K562 (cell line): ENCODE results near the gene MYOCD. TPM values are rescaled to one million over a fixed set of nuclear protein-coding genes. Genes with fewer than 3 reads are reported as not detected.

Experiments
- ATAC-seq: fragments of 200-7000 bp; cut with Tn5 transposase; 3 replicates; pipeline ENCODE4 v1.9.1; 2020; ENCODE audit warnings: moderate library complexity
- BruUV-seq: library from RNA; stranded (reverse); fragments of 400-500 nt; replicated peaks from 2 replicates; lab custom pipeline; 2021; lab: Mats Ljungman, UMichigan
- CTCF ChIA-PET: fragments of 300-600 bp; formaldehyde crosslinking; extraction: SDS; loops from one replicate; lab custom pipeline; 2021; ENCODE audit warnings: low intra/inter-chr PET ratio; lab: Yijun Ruan, JAX
- POLR2A ChIA-PET: fragments of 300-600, 350-650 bp; sonication (Branson Sonifier 250); formaldehyde crosslinking; extraction: SDS; loops from one replicate; lab custom pipeline; 2021; ENCODE audit warnings: antibody characterized with exemption, inconsistent platforms; lab: Yijun Ruan, JAX
- DNase-seq, 4 experiments: peaks; one replicate each; pipeline versions ENCODE4 v3.0.0 to v3.0.0-alpha.2; 2011 to 2018; ENCODE audit warnings: low spot score in 3 of 4, mixed read lengths in 3 of 4; ENCODE audit errors: extremely low read depth in 1 of 4
- FAIRE-seq: peaks from 2 replicates; lab custom pipeline; 2011; peaks lifted over from hg19 to GRCh38; lab: Jason Lieb, UNC
- H2AFZ ChIP-seq: 2 replicates; pipeline ENCODE4 v1.6.0; 2011; ENCODE audit warnings: low read depth, low read length, control low read depth, inconsistent platforms
- H3K27ac ChIP-seq: fragments of 200-600 bp; 3 replicates; pipeline ENCODE4 v1.8.0; 2011; ENCODE audit warnings: low read depth, mild to moderate bottlenecking, control low read depth, inconsistent platforms, low read length, moderate library complexity, mixed read lengths; ENCODE audit errors: extremely low read depth
- H3K27me3 ChIP-seq, 2 experiments: fragments of 300-600 bp in 1 of 2; 2 replicates in 1 of 2; 3 replicates in 1 of 2; pipeline versions ENCODE4 v1.6.0 to v1.8.0; 2011; ENCODE audit warnings: inconsistent platforms in 2 of 2, low read length in 2 of 2, mild to moderate bottlenecking in 1 of 2, mixed read lengths in 1 of 2, moderate library complexity in 1 of 2; ENCODE audit not compliant: control insufficient read depth in 2 of 2, insufficient read depth in 2 of 2
- H3K36me3 ChIP-seq: fragments of 300-600 bp; 3 replicates; pipeline ENCODE4 v1.8.0; 2011; ENCODE audit warnings: mild to moderate bottlenecking, low read length, inconsistent platforms; ENCODE audit not compliant: control insufficient read depth, insufficient read depth
- H3K4me1 ChIP-seq, 2 experiments: fragments of 200-600 bp in 1 of 2; replicated peaks in 1 of 2; 2 replicates in 1 of 2; 3 replicates in 1 of 2; pipeline versions ENCODE4 v1.5.1 to v1.8.0; 2011; ENCODE audit warnings: inconsistent platforms in 2 of 2, low read length in 2 of 2, mild to moderate bottlenecking in 1 of 2, mixed read lengths in 1 of 2, moderate library complexity in 1 of 2; ENCODE audit not compliant: control insufficient read depth in 2 of 2, insufficient read depth in 2 of 2
- H3K4me2 ChIP-seq: 2 replicates; pipeline ENCODE4 v1.6.1; 2011; ENCODE audit warnings: low read length, control low read depth, inconsistent platforms, mixed read lengths; ENCODE audit not compliant: insufficient read depth
- H3K4me3 ChIP-seq: fragments of 200-600 bp; sonication (generic), shearing (Covaris generic); 2 replicates; pipeline ENCODE4 v1.5.1; 2016; ENCODE audit warnings: control low read depth, inconsistent platforms
- H3K79me2 ChIP-seq: fragments of 200-600 bp; 3 replicates; pipeline ENCODE4 v1.8.0; 2011; ENCODE audit warnings: low read length, inconsistent platforms; ENCODE audit not compliant: control insufficient read depth, insufficient read depth
- H3K9ac ChIP-seq, 2 experiments: 2 replicates each; pipeline versions ENCODE4 v1.6.0 to v1.6.1; 2011; ENCODE audit warnings: low read depth in 2 of 2, low read length in 2 of 2, control low read depth in 1 of 2, inconsistent platforms in 1 of 2, mild to moderate bottlenecking in 1 of 2, mixed read lengths in 1 of 2; ENCODE audit not compliant: insufficient read depth in 1 of 2
- H3K9me1 ChIP-seq: one replicate; pipeline ENCODE4 v1.6.0; 2011; ENCODE audit warnings: inconsistent platforms, mild to moderate bottlenecking, low read length, moderate library complexity; ENCODE audit not compliant: control insufficient read depth, insufficient read depth
- H3K9me3 ChIP-seq: replicated peaks from 2 replicates; pipeline ENCODE4 v1.5.1; 2011; ENCODE audit warnings: low read depth, low read length, inconsistent platforms; ENCODE audit not compliant: control insufficient read depth, insufficient read depth
- H4K20me1 ChIP-seq: replicated peaks from 2 replicates; pipeline ENCODE4 v1.6.1; 2011; ENCODE audit warnings: low read length, inconsistent platforms, mixed read lengths; ENCODE audit not compliant: control insufficient read depth, insufficient read depth
- BMI1 ChIP-seq: fragments of 150-350 bp; IDR thresholded peaks from 2 replicates; pipeline ENCODE4 v1.6.1; 2014; ENCODE audit warnings: low read length
- ELK1 ChIP-seq: sonication (generic); formaldehyde crosslinking; IDR thresholded peaks from 2 replicates; pipeline ENCODE4 v1.8.1; 2022; ENCODE audit warnings: missing genetic modification reagents
- GTF2A2 ChIP-seq: IDR thresholded peaks from 2 replicates; pipeline ENCODE4 v1.6.1; 2016; ENCODE audit warnings: mild to moderate bottlenecking, missing genetic modification characterization, missing compliant biosample characterization
- GTF2B ChIP-seq: IDR thresholded peaks from 2 replicates; pipeline ENCODE4 v1.6.1; 2011; ENCODE audit not compliant: insufficient read length; ENCODE audit errors: extremely low read depth
- HIVEP1 ChIP-seq: fragments of 250-450 bp; sonication (Bioruptor Pico); IDR thresholded peaks from 2 replicates; pipeline ENCODE4 v1.4.0; 2020; ENCODE audit warnings: mild to moderate bottlenecking
- ID3 ChIP-seq, 2 experiments: fragments of 250-450 bp in 1 of 2; fragments of 450-650 bp in 1 of 2; sonication (Bioruptor Pico) in 1 of 2; IDR thresholded peaks; 2 replicates each; pipeline versions ENCODE4 v1.6.1 to v1.8.0; 2016 to 2021; ENCODE audit warnings: mild to moderate bottlenecking in 2 of 2, moderate library complexity in 2 of 2, missing compliant biosample characterization in 1 of 2, missing genetic modification characterization in 1 of 2
- NFE2L1 ChIP-seq: fragments of 450-650 bp; IDR thresholded peaks from 2 replicates; pipeline ENCODE4 v1.6.1; 2016; ENCODE audit warnings: missing genetic modification characterization, low read depth, mild to moderate bottlenecking, missing compliant biosample characterization, moderate library complexity, borderline replicate concordance
- POLR2A ChIP-seq: fragments of 450-650 bp; conservative IDR thresholded peaks from 2 replicates; pipeline ENCODE4 v1.6.1; 2016
- RBFOX2 ChIP-seq: fragments of 200-400 bp; formaldehyde crosslinking; IDR thresholded peaks from 2 replicates; pipeline ENCODE4 v1.6.1; 2017; ENCODE audit warnings: low read depth, mild to moderate bottlenecking, low read length, moderate library complexity
- SIN3A ChIP-seq, 2 experiments: fragments of 150-350 bp in 1 of 2; IDR thresholded peaks; 2 replicates each; pipeline ENCODE4 v1.6.1; 2011 to 2016; ENCODE audit warnings: borderline replicate concordance in 2 of 2, low read depth in 2 of 2, low read length in 2 of 2, mild to moderate bottlenecking in 2 of 2, moderate library complexity in 2 of 2; ENCODE audit not compliant: control insufficient read depth in 1 of 2
- SNRNP70 ChIP-seq: fragments of 200-400 bp; formaldehyde crosslinking; optimal IDR thresholded peaks from 2 replicates; pipeline ENCODE3; 2017; ENCODE audit warnings: low read depth, low read length
- ZBTB49 ChIP-seq: sonication (generic); formaldehyde crosslinking; IDR thresholded peaks from 2 replicates; pipeline ENCODE4 v1.8.0; 2022; ENCODE audit warnings: missing genetic modification reagents, mild to moderate bottlenecking, borderline replicate concordance
- ZNF239 ChIP-seq: fragments of 250-450 bp; sonication (Bioruptor Pico); IDR thresholded peaks from 2 replicates; pipeline ENCODE4 v1.4.0; 2020; ENCODE audit warnings: mild to moderate bottlenecking
- WGBS: fragments of 100-300 bp; shearing (Covaris generic); methylation state at CpG from one replicate; pipeline ENCODE4 v1.1.6; 2016; ENCODE audit warnings: low coverage, mixed read lengths; ENCODE audit not compliant: insufficient coverage; ENCODE audit errors: missing lambda C conversion rate; 5-methylcytosine and 5-hydroxymethylcytosine counted together
- in situ Hi-C: fragments of 300-500 bp; cut with MboI; formaldehyde crosslinking; loops from 4 replicates; pipeline ENCODE4 v1.15.0; 2018; ENCODE audit warnings: inconsistent platforms, mixed read lengths
- intact Hi-C: fragments of 100-400 bp; cut with micrococcal nuclease; formaldehyde crosslinking; loops from 2 replicates; pipeline ENCODE4 v1.14.2; 2022
- polyA plus RNA-seq, 8 experiments: library from polyadenylated mRNA; depleted of rRNA in 4 of 8; stranded (reverse) in 5 of 8; unstranded in 3 of 8; fragments of >200 nt; fragmentation: Nextera tagmentation in 2 of 8; fragmentation: Illumina TruSeq in 1 of 8; extraction: Ambion mirVana in 2 of 8; extraction: Trizol in 1 of 8; gene quantifications; 2 replicates each; pipeline versions ENCODE4 v1.2.1 to v1.2.3, GENCODE V29; 2011 to 2014; ENCODE audit warnings: inconsistent platforms in 1 of 8, missing spikeins in 1 of 8
- total RNA-seq, 7 experiments: library from RNA; depleted of rRNA in 6 of 7; stranded (reverse); fragments of >200 nt in 6 of 7; fragmentation: Illumina TruSeq in 2 of 7; extraction: Trizol in 2 of 7; gene quantifications; 2 replicates each; pipeline versions ENCODE4 v1.2.1 to v1.2.3, GENCODE V29; 2011 to 2021; ENCODE audit warnings: low replicate concordance in 1 of 7

The MYOCD gene
- total and polyA plus RNA-seq, 9 of the 15 experiments (the other 6 are each of a cell fraction or from before 2014, with no cell fraction given), result not detected

- no peak for TF ChIP-seq POLR2A
Observed at GRCh38 chr17:12730421-12730820, 64.7 kb downstream of the MYOCD start (continued).

GRCh38 chr17:12730931-12731521 lies 65.3 kb downstream of the MYOCD start:
- no peaks in the 10 kb centered on the region for H4K20me1 ChIP-seq
- H3K9me1 ChIP-seq, result no peaks in the 10 kb centered on the region
- no peaks in the 10 kb centered on the region; a peak in 1 of 5 replicates for H3K4me1 ChIP-seq
- DNase-seq, result peak in 1 of 4 experiments; percentile 2
- WGBS, result 0% methylated on average over 8 of the region's 10 CpGs
- H3K27me3 ChIP-seq, result no peaks in the 10 kb centered on the region; a peak in 1 of 5 replicates
- no peak overlapping the region for H3K9ac ChIP-seq
- no peaks in the 10 kb centered on the region for H3K36me3 ChIP-seq
- H3K4me3 ChIP-seq, result no peak overlapping the region
- no peak for ATAC-seq
- H3K79me2 ChIP-seq, result no peaks in the 10 kb centered on the region
- H3K4me2 ChIP-seq, result no peak overlapping the region
- no peak overlapping the region for H3K27ac ChIP-seq
- intact Hi-C loops (no loop called here), in situ Hi-C loops (no loop called here)
- ChIA-PET POLR2A (no interaction called here), CTCF (no interaction called here)
- H3K9me3 ChIP-seq, result no peaks in the 10 kb centered on the region
- FAIRE-seq, result no peak
- no TSS peak for BruUV-seq
- H2AFZ ChIP-seq, result no peak overlapping the region
- TF ChIP-seq ZBTB49 (CRISPR knock-in tag), result no peak
- no peak for TF ChIP-seq SNRNP70
- TF ChIP-seq BMI1, result no peak
- TF ChIP-seq NFE2L1 (tag), result no peak
- no peak for TF ChIP-seq ZNF239 (CRISPR knock-in tag)
- TF ChIP-seq RBFOX2, result no peak
- no peak for TF ChIP-seq SIN3A (IDR thresholded peaks at IDR 0.05; ENCODE audit: borderline replicate concordance in 2 of 2, control insufficient read depth in 1 of 2, low read depth in 2 of 2, low read length in 2 of 2)
- no peak for TF ChIP-seq GTF2B
- no peak for TF ChIP-seq ELK1 (CRISPR knock-in tag)
- TF ChIP-seq ID3 (CRISPR knock-in tag; IDR thresholded peaks at IDR 0.05), result no peak
- TF ChIP-seq ID3 (tag; IDR thresholded peaks at IDR 0.05), result no peak
- TF ChIP-seq GTF2A2, result no peak
- TF ChIP-seq HIVEP1 (CRISPR knock-in tag), result no peak
